OCI-LY1 (cell line): Measurements from ENCODE around the gene DHRS7C.

Experiments used
- CTCF ChIP-seq: fragments of 200-600 bp; sonication (generic), shearing (Covaris generic); IDR thresholded peaks from 2 replicates; pipeline ENCODE4 v1.5.1; 2017; ENCODE audit warnings: mild to moderate bottlenecking, antibody characterized with exemption, low read length, moderate library complexity, mixed read lengths
- EZH2 ChIP-seq: fragments of 200-600 bp; sonication (generic), shearing (Covaris generic); IDR thresholded peaks from 2 replicates; pipeline ENCODE4 v1.8.0; 2017; ENCODE audit warnings: borderline replicate concordance, mixed run types, mild to moderate bottlenecking, antibody characterized with exemption, low read length, moderate library complexity, mixed read lengths

- TF ChIP-seq CTCF (no peak), EZH2 (no peak)
These were observed 46.4 kb upstream of the DHRS7C start for GRCh38 chr17:9837551-9838471.
